Measurements from ENCODE around the gene ANKFN1.

DNA sequence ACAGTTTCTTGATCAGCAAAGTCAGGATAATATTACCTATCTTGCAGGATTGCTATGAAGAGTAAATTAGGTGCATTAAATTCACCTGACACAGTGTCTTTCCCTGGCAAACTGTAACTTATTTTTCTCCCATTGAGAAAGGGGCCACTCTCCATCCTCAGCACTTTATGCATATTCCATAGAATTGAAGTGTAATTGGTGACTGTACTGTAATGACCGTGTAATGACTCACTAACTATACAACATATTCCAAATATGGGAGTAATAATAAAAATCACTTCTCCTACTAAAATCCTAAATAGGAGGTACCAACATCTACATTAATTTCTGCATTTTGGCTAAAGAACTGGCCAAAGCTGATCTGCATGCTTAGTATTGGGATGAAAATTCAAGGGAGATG, 298.4 kb downstream of the ANKFN1 start:
- TF ChIP-seq, protein P1, sequence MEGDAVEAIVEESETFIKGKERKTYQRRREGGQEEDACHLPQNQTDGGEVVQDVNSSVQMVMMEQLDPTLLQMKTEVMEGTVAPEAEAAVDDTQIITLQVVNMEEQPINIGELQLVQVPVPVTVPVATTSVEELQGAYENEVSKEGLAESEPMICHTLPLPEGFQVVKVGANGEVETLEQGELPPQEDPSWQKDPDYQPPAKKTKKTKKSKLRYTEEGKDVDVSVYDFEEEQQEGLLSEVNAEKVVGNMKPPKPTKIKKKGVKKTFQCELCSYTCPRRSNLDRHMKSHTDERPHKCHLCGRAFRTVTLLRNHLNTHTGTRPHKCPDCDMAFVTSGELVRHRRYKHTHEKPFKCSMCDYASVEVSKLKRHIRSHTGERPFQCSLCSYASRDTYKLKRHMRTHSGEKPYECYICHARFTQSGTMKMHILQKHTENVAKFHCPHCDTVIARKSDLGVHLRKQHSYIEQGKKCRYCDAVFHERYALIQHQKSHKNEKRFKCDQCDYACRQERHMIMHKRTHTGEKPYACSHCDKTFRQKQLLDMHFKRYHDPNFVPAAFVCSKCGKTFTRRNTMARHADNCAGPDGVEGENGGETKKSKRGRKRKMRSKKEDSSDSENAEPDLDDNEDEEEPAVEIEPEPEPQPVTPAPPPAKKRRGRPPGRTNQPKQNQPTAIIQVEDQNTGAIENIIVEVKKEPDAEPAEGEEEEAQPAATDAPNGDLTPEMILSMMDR (conservative IDR thresholded peaks at IDR 0.05; ENCODE audit: low read length) = no peak
- no peak for TF ChIP-seq EZH2phosphoT487 (IDR thresholded peaks at IDR 0.05; ENCODE audit: borderline replicate concordance)

Data from Loucy (cell line).